ENCODE measurements around the gene TTLL9. TPM values are rescaled to one million over a fixed set of nuclear protein-coding genes. Genes with fewer than 3 reads are reported as not detected.

The TTLL9 gene
- polyA plus RNA-seq, 1 experiment = 0.11 TPM

DNA sequence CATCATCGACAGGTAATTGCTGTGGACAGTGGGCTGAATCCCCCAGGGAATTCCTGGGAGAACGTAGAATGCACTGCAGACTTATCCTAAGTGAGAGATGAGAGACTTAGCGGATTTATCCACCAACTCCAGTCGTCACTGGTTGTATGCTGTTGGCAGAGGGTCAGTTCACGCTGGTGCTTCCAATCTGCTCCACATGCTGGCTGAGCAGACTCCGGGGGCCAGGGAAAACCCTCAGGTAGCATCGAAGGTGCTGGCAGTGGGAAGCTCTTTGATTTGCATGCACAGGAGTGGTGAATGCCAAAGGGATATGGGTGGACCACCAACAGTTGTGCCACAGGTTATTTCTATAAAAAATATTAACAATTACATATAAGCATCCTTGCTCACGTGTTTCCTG is 20.2 kb downstream of the TTLL9 start:
- POLR2A ChIA-PET = no interaction called here
- H3K4me3 ChIP-seq (ENCODE audit: low read depth, low read length) = no peak overlapping the region
- TF ChIP-seq, protein P1, sequence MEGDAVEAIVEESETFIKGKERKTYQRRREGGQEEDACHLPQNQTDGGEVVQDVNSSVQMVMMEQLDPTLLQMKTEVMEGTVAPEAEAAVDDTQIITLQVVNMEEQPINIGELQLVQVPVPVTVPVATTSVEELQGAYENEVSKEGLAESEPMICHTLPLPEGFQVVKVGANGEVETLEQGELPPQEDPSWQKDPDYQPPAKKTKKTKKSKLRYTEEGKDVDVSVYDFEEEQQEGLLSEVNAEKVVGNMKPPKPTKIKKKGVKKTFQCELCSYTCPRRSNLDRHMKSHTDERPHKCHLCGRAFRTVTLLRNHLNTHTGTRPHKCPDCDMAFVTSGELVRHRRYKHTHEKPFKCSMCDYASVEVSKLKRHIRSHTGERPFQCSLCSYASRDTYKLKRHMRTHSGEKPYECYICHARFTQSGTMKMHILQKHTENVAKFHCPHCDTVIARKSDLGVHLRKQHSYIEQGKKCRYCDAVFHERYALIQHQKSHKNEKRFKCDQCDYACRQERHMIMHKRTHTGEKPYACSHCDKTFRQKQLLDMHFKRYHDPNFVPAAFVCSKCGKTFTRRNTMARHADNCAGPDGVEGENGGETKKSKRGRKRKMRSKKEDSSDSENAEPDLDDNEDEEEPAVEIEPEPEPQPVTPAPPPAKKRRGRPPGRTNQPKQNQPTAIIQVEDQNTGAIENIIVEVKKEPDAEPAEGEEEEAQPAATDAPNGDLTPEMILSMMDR (IDR thresholded peaks at IDR 0.05; ENCODE audit: insufficient read depth, low read depth, low read length) = no peak
- no peaks in the 10 kb centered on the region for H3K36me3 ChIP-seq (ENCODE audit: control insufficient read depth, insufficient read depth, low read length)
- H3K27me3 ChIP-seq (ENCODE audit: control insufficient read depth, insufficient read depth, low read length) = peaks cover 8% of the 10 kb centered on the region
- CTCF ChIA-PET = no interaction called here
- no peak for DNase-seq (ENCODE audit: low read depth)

GRCh38 chr20:31894980-31895675 is 24.7 kb downstream of the TTLL9 start:
- peak; percentile 5 for DNase-seq (ENCODE audit: low read depth)
- Histone ChIP-seq H3K27me3 (ENCODE audit: control insufficient read depth, insufficient read depth, low read length) (peaks cover 10% of the 10 kb centered on the region), H3K36me3 (ENCODE audit: control insufficient read depth, insufficient read depth, low read length) (no peaks in the 10 kb centered on the region), H3K4me3 (ENCODE audit: low read depth, low read length) (no peak overlapping the region)
- ChIA-PET CTCF (interaction anchor here (0.6 to 1.2 kb wide), 4 partner anchors 25 to 790 kb away, joined by 3 read pairs; no protein-coding TSS in a partner anchor), POLR2A (no interaction called here)
- TF ChIP-seq, protein P1 (IDR thresholded peaks at IDR 0.05; ENCODE audit: insufficient read depth, low read depth, low read length) = no peak

DNA sequence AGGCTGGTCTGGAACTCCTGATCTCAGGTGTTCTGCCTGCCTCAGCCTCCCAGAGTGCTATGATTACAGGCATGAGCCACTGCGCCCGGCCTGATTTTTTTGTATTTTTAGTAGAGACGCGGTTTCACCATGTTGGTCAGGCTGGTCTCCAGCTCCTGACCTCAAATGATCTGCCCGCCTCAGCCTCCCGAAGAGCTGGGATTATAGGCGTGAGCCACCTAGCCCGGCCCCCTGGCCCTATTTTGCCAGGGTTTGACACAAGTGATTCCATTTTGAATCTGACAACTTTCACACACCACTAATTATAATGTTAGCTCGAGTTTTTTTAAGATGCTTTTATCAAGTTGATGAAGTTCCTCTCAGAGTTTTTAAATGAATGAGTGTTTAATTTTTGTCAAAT is 25.6 kb downstream of the TTLL9 start:
- Histone ChIP-seq H3K4me3 (ENCODE audit: low read depth, low read length) (no peak overlapping the region), H3K27me3 (ENCODE audit: control insufficient read depth, insufficient read depth, low read length) (peaks cover 6% of the 10 kb centered on the region), H3K36me3 (ENCODE audit: control insufficient read depth, insufficient read depth, low read length) (no peaks in the 10 kb centered on the region)
- no peak for DNase-seq (ENCODE audit: low read depth)
- ChIA-PET POLR2A (no interaction called here), CTCF (interaction anchor here (0.7 to 1.2 kb wide), 3 partner anchors 12 to 112 kb away, joined by 3 to 4 read pairs (median 3); no protein-coding TSS in a partner anchor)
- TF ChIP-seq, protein P1 (IDR thresholded peaks at IDR 0.05; ENCODE audit: insufficient read depth, low read depth, low read length) = no peak

- no peak overlapping the region for H3K4me3 ChIP-seq (ENCODE audit: low read depth, low read length)
- CTCF ChIA-PET = no interaction called here
- peaks cover 6% of the 10 kb centered on the region for H3K27me3 ChIP-seq (ENCODE audit: control insufficient read depth, insufficient read depth, low read length)
- H3K36me3 ChIP-seq (ENCODE audit: control insufficient read depth, insufficient read depth, low read length) = no peaks in the 10 kb centered on the region
- POLR2A ChIA-PET = no interaction called here
- TF ChIP-seq, protein P1 (IDR thresholded peaks at IDR 0.05; ENCODE audit: insufficient read depth, low read depth, low read length) = no peak
- no peak for DNase-seq (ENCODE audit: low read depth)
Measured at GRCh38 chr20:31897541-31897940, 27.1 kb downstream of the TTLL9 start.

DNA sequence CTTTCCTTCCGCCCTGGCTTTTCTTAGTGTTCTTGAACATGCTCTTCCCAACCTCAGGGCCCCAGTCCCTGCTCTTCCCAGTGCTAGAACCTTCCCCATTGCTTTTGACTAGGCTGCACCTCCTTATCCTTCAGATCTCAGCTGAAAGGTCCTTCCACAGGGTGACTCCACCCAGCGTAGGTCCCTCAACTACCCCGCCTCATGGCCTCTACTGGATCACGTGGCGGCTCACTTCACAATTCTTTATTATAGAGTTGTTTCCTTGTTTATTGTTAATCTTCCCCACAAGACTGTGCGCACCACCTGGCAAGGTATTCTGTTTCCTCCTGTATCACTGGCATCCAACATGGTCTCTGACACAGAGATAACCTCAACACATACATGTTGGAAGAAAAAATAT is 31.2 kb downstream of the TTLL9 start:
- H3K27me3 ChIP-seq (ENCODE audit: control insufficient read depth, insufficient read depth, low read length) = peaks cover 4% of the 10 kb centered on the region
- H3K36me3 ChIP-seq (ENCODE audit: control insufficient read depth, insufficient read depth, low read length) = no peaks in the 10 kb centered on the region
- POLR2A ChIA-PET = no interaction called here
- no peak overlapping the region for H3K4me3 ChIP-seq (ENCODE audit: low read depth, low read length)
- TF ChIP-seq, protein P1 (IDR thresholded peaks at IDR 0.05; ENCODE audit: insufficient read depth, low read depth, low read length) = no peak
- DNase-seq (ENCODE audit: low read depth) = no peak
- CTCF ChIA-PET = no interaction called here

All from BJ (cell line).